ENCODE measurements around the gene ITGB5.
"Not testable (repeated sequence)": the region's sequence is repeated elsewhere in the genome, so short reads cannot be mapped to it uniquely, and the experiment has no call there.

ITGB5 gene

GRCh38 chr3:124769462-124769861, 117.7 kb downstream of the ITGB5 start:
- DNase-seq, result no peak

- no peak for DNase-seq
These were observed 118.4 kb downstream of the ITGB5 start for GRCh38 chr3:124768812-124769211.

GRCh38 chr3:124767691-124768090, 119.5 kb downstream of the ITGB5 start:
- DNase-seq, result no peak

- no peak for DNase-seq
These were observed 119.9 kb downstream of the ITGB5 start for GRCh38 chr3:124767264-124767663.

- no peak for DNase-seq
These were observed 120.8 kb downstream of the ITGB5 start for GRCh38 chr3:124766113-124767095.

GRCh38 chr3:124765197-124765840, 121.8 kb downstream of the ITGB5 start:
- DNase-seq, result no peak

- no peak for DNase-seq
These were observed 122.4 kb downstream of the ITGB5 start for GRCh38 chr3:124764746-124765145.

- no peak for DNase-seq
These were observed 123.4 kb downstream of the ITGB5 start for GRCh38 chr3:124763644-124764358.

- no peak for DNase-seq
These were observed 124.0 kb downstream of the ITGB5 start for GRCh38 chr3:124763206-124763605.

- DNase-seq, result no peak
These were observed 124.5 kb downstream of the ITGB5 start for GRCh38 chr3:124762661-124763011.

GRCh38 chr3:124761935-124762660, 125.1 kb downstream of the ITGB5 start:
- DNase-seq, result no peak

GRCh38 chr3:124761250-124761796, 125.8 kb downstream of the ITGB5 start:
- DNase-seq, result peak; percentile 59

- DNase-seq, result no peak
These were observed 126.6 kb downstream of the ITGB5 start for GRCh38 chr3:124760601-124761000.

- no peak for DNase-seq
These were observed 127.3 kb downstream of the ITGB5 start for GRCh38 chr3:124759666-124760401.

GRCh38 chr3:124758851-124759635, 128.1 kb downstream of the ITGB5 start:
- DNase-seq, result no peak

- not testable (repeated sequence) for DNase-seq
These were observed 129.2 kb downstream of the ITGB5 start for GRCh38 chr3:124757926-124758325.

- no peak for DNase-seq
These were observed 135.1 kb downstream of the ITGB5 start for GRCh38 chr3:124752051-124752450.

- DNase-seq, result no peak
These were observed 135.7 kb downstream of the ITGB5 start for GRCh38 chr3:124751501-124751900.

- DNase-seq, result not testable (repeated sequence)
These were observed 137.3 kb downstream of the ITGB5 start for GRCh38 chr3:124749877-124750276.

GRCh38 chr3:124748560-124749198, 138.5 kb downstream of the ITGB5 start:
- DNase-seq, result no peak
